Skeletal muscle tissue (tissue), 4 donors: ENCODE measurements around the gene WAC. TPM values are rescaled to one million over a fixed set of nuclear protein-coding genes. Genes with fewer than 3 reads are reported as not detected.
"Not testable (repeated sequence)": the region's sequence is repeated elsewhere in the genome, so short reads cannot be mapped to it uniquely, and the experiment has no call there.

Source experiments
- H3K27ac ChIP-seq: one replicate; pipeline ENCODE4 v1.7.0; 2013; ENCODE audit warnings: mild to moderate bottlenecking, low read depth, low read length, inconsistent platforms
- H3K27me3 ChIP-seq, 3 donors: one replicate each; pipeline ENCODE4 v1.7.0; 2013; ENCODE audit warnings: low read length in 3 of 3; ENCODE audit not compliant: control insufficient read depth in 3 of 3, insufficient read depth in 3 of 3
- H3K36me3 ChIP-seq, 3 donors: one replicate each; pipeline ENCODE4 v1.7.0; 2013; ENCODE audit warnings: low read length in 3 of 3; ENCODE audit not compliant: control insufficient read depth in 3 of 3, insufficient read depth in 3 of 3
- H3K4me1 ChIP-seq, 3 donors: one replicate each; pipeline ENCODE4 v1.7.0; 2013; ENCODE audit warnings: low read length in 3 of 3, mild to moderate bottlenecking in 3 of 3; ENCODE audit not compliant: control insufficient read depth in 3 of 3, insufficient read depth in 3 of 3
- H3K4me3 ChIP-seq, 3 donors: one replicate each; pipeline ENCODE4 v1.7.0; 2013; ENCODE audit warnings: low read length in 3 of 3
- H3K9ac ChIP-seq, 3 donors: one replicate each; pipeline ENCODE4 v1.7.0; 2013; ENCODE audit warnings: low read length in 3 of 3, mild to moderate bottlenecking in 3 of 3, moderate library complexity in 2 of 3, low read depth in 1 of 3
- H3K9me3 ChIP-seq, 3 donors: one replicate each; pipeline ENCODE4 v1.7.0; 2013; ENCODE audit warnings: low read length in 3 of 3; ENCODE audit not compliant: control insufficient read depth in 3 of 3
- total RNA-seq: library from RNA; depleted of rRNA; stranded (reverse); fragments of >200 nt; gene quantifications from one replicate; pipeline ENCODE4 v1.2.3, GENCODE V29; 2014
- donor health status: Osteomylitis.

The WAC gene
- total RNA-seq, 1 donor from 2014 or later, result 78.3 TPM

- no peak overlapping the region for H3K27ac ChIP-seq
- H3K9ac ChIP-seq, result no peak overlapping the region
- H3K27me3 ChIP-seq, result no peaks in the 10 kb centered on the region
- peaks cover 0 to 8% (median 3%) of the 10 kb centered on the region in 3 donors for H3K4me1 ChIP-seq
- H3K36me3 ChIP-seq, result peaks cover 7 to 20% (median 20%) of the 10 kb centered on the region in 3 donors
- H3K9me3 ChIP-seq, result no peaks in the 10 kb centered on the region
- H3K4me3 ChIP-seq, result no peak overlapping the region
Observed at GRCh38 chr10:28594406-28594805, 61.5 kb downstream of the WAC start.

GRCh38 chr10:28595613-28596012 is 62.7 kb downstream of the WAC start:
- peaks cover 0 to 8% (median 3%) of the 10 kb centered on the region in 3 donors for H3K4me1 ChIP-seq
- peaks cover 7 to 19% (median 17%) of the 10 kb centered on the region in 3 donors for H3K36me3 ChIP-seq
- H3K27me3 ChIP-seq, result no peaks in the 10 kb centered on the region
- H3K4me3 ChIP-seq, result no peak overlapping the region
- no peak overlapping the region for H3K27ac ChIP-seq
- no peak overlapping the region for H3K9ac ChIP-seq
- H3K9me3 ChIP-seq, result no peaks in the 10 kb centered on the region

DNA sequence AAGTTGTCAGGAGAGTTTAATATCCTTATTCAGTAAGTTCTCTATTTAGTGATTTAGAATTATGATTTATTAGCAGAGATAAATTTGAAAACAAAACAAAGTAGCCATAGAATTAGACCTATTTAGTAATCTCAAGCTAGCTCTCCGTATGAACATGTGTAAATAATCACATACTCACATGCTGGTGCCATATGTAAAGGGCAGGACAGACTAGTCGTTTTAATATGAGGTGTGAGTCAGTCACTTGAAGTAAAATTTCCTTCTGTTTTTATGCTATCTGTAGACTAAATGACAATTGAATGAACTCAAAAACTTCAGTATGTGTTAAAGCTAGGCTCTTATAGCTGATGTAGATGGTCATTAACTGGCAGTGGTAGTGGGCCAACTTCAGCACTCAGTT is 67.1 kb downstream of the WAC start:
- Histone ChIP-seq H3K27ac (no peak overlapping the region), H3K9me3 (no peaks in the 10 kb centered on the region), H3K4me3 (no peak overlapping the region), H3K27me3 (no peaks in the 10 kb centered on the region), H3K36me3 (peaks cover 0 to 3% (median 0%) of the 10 kb centered on the region in 3 donors), H3K4me1 (peaks cover 7 to 18% (median 10%) of the 10 kb centered on the region in 3 donors), H3K9ac (no peak overlapping the region)

DNA sequence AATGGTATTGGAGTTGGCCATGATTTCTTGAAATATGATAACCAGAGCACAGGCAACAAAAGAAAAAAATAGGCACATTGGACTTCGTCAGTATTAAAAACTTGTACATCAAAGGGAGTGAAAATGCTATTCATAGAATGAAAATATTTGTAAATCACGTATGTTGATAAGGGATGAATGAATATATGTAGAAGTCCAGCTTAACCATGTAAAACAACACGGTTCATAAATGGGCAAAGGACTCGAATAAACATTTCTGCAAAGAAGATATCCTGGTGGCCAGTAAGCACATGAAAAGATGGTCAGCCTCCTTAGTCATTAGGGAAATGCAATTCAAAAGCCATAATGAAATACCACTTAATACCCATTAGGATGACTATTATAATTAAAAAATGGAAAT is 68.1 kb downstream of the WAC start:
- no peaks in the 10 kb centered on the region for H3K9me3 ChIP-seq
- no peak overlapping the region for H3K4me3 ChIP-seq
- H3K27ac ChIP-seq, result no peak overlapping the region
- no peaks in the 10 kb centered on the region for H3K27me3 ChIP-seq
- H3K9ac ChIP-seq, result no peak overlapping the region
- H3K4me1 ChIP-seq, result peaks cover 8 to 13% (median 10%) of the 10 kb centered on the region in 3 donors
- H3K36me3 ChIP-seq, result peaks cover 0 to 3% (median 0%) of the 10 kb centered on the region in 3 donors

DNA sequence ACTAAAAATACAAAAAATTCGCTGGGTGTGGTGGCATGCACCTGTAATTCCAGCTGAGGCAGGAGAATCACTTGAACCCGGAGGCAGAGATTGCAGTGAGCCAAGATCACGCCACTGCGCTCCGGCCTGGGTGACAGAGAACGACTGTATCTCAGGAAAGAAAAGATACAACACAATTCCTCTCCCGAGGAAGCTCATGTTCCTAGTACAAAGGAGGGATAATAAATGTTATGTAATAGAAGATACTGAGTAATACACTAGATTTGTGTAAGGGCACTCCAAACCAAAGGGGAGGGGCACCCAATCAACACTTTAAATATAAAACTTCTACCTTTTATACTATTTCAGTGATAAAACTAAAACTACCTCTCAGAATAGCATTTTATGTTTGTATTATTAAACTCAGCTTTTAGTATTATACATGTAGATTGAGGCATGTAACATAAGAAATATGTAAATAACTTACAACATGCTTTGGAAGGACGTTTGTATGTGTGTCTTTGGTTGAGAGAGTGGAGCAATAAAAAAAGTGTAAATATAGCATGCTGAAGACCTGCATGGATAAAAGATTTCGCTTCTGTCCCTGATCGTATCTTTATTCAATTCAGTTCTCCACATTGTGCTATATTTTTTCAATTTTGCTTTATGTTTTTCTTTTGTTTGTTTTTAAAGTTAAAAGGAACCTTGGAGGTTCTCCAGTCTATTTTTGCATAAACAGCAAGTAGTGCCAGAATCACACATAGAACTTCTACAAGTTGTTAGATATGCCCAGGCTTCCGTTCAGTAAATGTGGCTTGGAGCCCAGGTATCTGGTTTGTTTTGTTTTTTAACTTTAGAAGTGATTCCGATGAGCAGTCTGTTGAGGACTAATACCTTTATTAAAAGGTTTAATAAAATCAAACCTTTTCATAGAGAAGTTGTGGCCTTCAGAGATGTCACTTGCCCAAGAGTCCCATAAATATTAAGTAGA is 71.9 kb downstream of the WAC start:
- Histone ChIP-seq H3K9me3 (no peaks in the 10 kb centered on the region), H3K36me3 (peaks cover 0 to 7% (median 2%) of the 10 kb centered on the region in 3 donors)

DNA sequence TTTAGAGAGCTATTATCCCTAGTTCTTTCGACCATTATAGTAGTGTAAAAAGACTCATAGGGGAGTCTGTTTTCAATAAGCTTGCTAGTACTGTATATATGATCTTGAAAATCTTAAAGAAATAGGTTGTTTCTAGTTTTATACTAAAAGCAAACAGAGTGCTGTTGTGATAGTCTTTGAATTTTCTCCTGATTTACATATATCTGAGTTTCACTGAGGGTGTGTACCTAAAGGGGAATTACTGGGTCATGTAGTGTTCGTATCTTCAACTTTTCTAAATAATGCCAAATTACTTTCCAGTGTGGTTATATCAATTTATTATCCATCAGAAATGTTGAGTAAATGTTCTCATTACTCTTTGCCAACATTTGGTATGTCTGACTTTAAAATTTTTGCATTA is 73.7 kb downstream of the WAC start:
- Histone ChIP-seq H3K4me1 (peaks cover 8 to 11% (median 9%) of the 10 kb centered on the region in 3 donors), H3K9ac (no peak overlapping the region), H3K4me3 (no peak overlapping the region), H3K27ac (no peak overlapping the region), H3K9me3 (no peaks in the 10 kb centered on the region), H3K27me3 (no peaks in the 10 kb centered on the region), H3K36me3 (peaks cover 5 to 21% (median 11%) of the 10 kb centered on the region in 3 donors)

More for the DNA sequence above, 71.9 kb downstream of the WAC start:
- H3K27me3 ChIP-seq, result no peaks in the 10 kb centered on the region
- no peak overlapping the region for H3K27ac ChIP-seq
- H3K4me1 ChIP-seq, result peaks cover 8 to 13% (median 10%) of the 10 kb centered on the region in 3 donors
- no peak overlapping the region for H3K9ac ChIP-seq
- no peak overlapping the region for H3K4me3 ChIP-seq

GRCh38 chr10:28609636-28610035 is 76.7 kb downstream of the WAC start:
- H3K4me3 ChIP-seq, H3K9ac ChIP-seq, H3K27ac ChIP-seq, H3K9me3 ChIP-seq, H3K27me3 ChIP-seq, H3K4me1 ChIP-seq: not testable (repeated sequence)
- peaks cover 26 to 44% (median 35%) of the 10 kb centered on the region in 3 donors for H3K36me3 ChIP-seq

DNA sequence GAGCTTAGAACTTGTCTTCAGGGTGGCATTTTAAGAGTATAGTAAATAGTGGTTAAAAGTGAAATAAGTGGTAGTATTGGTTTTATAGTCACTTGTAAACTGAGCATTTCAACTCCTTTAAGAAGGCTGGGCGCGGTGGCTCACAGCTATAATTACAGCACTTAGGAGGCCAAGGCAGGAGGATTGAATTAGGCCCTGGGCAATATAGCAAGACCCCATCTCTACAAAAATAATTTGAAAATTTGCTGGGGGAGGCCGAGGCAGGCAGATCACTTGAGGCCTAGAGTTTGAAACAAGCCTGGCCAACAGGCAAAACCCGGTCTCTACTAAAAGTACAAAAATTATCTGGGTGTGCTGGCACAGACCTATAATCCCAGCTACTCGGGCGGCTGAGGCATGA is 80.0 kb downstream of the WAC start:
- Histone ChIP-seq H3K36me3 (peaks cover 38 to 67% (median 56%) of the 10 kb centered on the region in 3 donors), H3K4me3 (no peak overlapping the region), H3K27ac (no peak overlapping the region), H3K4me1 (no peaks in the 10 kb centered on the region), H3K9me3 (no peaks in the 10 kb centered on the region), H3K27me3 (no peaks in the 10 kb centered on the region), H3K9ac (no peak overlapping the region)

- no peak overlapping the region for H3K4me3 ChIP-seq
- H3K4me1 ChIP-seq, result no peaks in the 10 kb centered on the region
- H3K36me3 ChIP-seq, result peaks cover 40 to 59% (median 58%) of the 10 kb centered on the region in 3 donors
- no peaks in the 10 kb centered on the region for H3K9me3 ChIP-seq
- H3K27me3 ChIP-seq, result no peaks in the 10 kb centered on the region
- no peak overlapping the region for H3K9ac ChIP-seq
- no peak overlapping the region for H3K27ac ChIP-seq
Observed at GRCh38 chr10:28616514-28616913, 83.6 kb downstream of the WAC start.

GRCh38 chr10:28619455-28619854 is 86.5 kb downstream of the WAC start:
- no peaks in the 10 kb centered on the region for H3K9me3 ChIP-seq
- peaks cover 21 to 37% (median 36%) of the 10 kb centered on the region in 3 donors for H3K36me3 ChIP-seq
- no peaks in the 10 kb centered on the region for H3K4me1 ChIP-seq
- H3K4me3 ChIP-seq, result no peak overlapping the region
- H3K27me3 ChIP-seq, result no peaks in the 10 kb centered on the region
- no peak overlapping the region for H3K27ac ChIP-seq
- H3K9ac ChIP-seq, result no peak overlapping the region
